ES-I3 (cell line): ENCODE measurements around the gene PPIL1.
A peak's percentile ranks its signal among the peaks of the same experiment; 100 is the strongest.

Experiments used
- H3K36me3 ChIP-seq: 2 replicates; pipeline ENCODE4 v1.6.1; 2013; ENCODE audit warnings: mild to moderate bottlenecking, low read length, control low read depth, moderate library complexity; ENCODE audit not compliant: insufficient read depth
- H3K4me1 ChIP-seq: 2 replicates; pipeline ENCODE4 v1.6.1; 2013; ENCODE audit warnings: mild to moderate bottlenecking, control low read depth, low read length; ENCODE audit not compliant: insufficient read depth
- H3K9ac ChIP-seq: 2 replicates; pipeline ENCODE4 v1.6.1; 2013; ENCODE audit warnings: low read depth, mild to moderate bottlenecking, low read length, moderate library complexity
- H3K9me3 ChIP-seq: 2 replicates; pipeline ENCODE4 v1.6.1; 2013; ENCODE audit warnings: mild to moderate bottlenecking, low read length, moderate library complexity; ENCODE audit not compliant: control insufficient read depth, insufficient read depth

The PPIL1 gene

GRCh38 chr6:36874443-36875249 lies at the start of gene PPIL1:
PPIL1 (minus strand) TSS chr6:36874803; CDS start chr6:36874772, 31 bp downstream.
- peak within 1 kb of the TSS; percentile 92 for H3K9ac ChIP-seq
- peaks cover 8% of the 10 kb centered on the region; the same call in 1 of the 2 replicates for H3K4me1 ChIP-seq

GRCh38 chr6:36924131-36924530 lies 49.5 kb upstream of the PPIL1 start:
- H3K9ac ChIP-seq: no peak overlapping the region
- no peaks in the 10 kb centered on the region for H3K9me3 ChIP-seq
- no peaks in the 10 kb centered on the region for H3K36me3 ChIP-seq
- H3K4me1 ChIP-seq: 0 out of 2 replicates have a peak, but pooled peaks cover 2% of the 10 kb centered on the region

More at GRCh38 chr6:36874443-36875249, at the start of gene PPIL1:
- Histone ChIP-seq H3K36me3 (no peaks in the 10 kb centered on the region), H3K9me3 (no peaks in the 10 kb centered on the region)

GRCh38 chr6:36920546-36920945 lies 45.9 kb upstream of the PPIL1 start:
- no peaks in the 10 kb centered on the region for H3K36me3 ChIP-seq
- no peak overlapping the region for H3K9ac ChIP-seq
- 0 out of 2 replicates have a peak, but pooled peaks cover 2% of the 10 kb centered on the region for H3K4me1 ChIP-seq
- H3K9me3 ChIP-seq: no peaks in the 10 kb centered on the region

- Histone ChIP-seq H3K4me1 (0 out of 2 replicates have a peak, but pooled peaks cover 2% of the 10 kb centered on the region), H3K9ac (no peak overlapping the region), H3K9me3 (no peaks in the 10 kb centered on the region), H3K36me3 (no peaks in the 10 kb centered on the region)
Observed at GRCh38 chr6:36920049-36920448, 45.4 kb upstream of the PPIL1 start.

DNA sequence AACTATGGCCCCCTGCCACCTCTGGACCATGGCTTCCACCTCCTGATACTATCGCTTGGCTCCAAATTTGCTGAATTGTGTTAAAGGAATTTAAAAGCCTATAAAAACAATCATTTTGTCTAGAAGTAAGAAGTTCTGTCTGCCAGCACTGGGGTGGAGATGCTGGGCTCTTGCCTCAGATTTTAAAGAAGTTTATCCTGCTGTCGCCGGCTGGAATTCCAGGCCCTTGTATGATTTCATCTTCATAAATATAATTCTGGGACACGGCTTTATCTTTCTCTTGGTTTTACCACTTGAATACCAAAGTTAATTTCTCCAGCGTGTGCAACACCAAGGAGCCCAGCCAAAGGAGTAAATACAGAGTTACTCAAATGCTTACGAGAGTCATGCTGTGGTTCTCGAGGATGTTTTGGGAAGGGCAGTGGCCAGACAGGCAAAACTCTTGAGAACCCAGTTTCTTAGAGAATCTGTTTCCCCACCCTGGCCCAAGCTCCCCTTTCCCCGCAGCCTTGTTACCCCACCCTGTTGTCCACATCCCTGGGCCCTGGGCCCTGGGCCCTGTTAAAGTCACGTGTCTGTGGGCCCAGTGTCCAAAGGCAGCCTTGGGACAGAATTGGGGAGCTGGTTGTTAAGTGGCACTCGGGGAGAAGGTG lies 43.1 kb upstream of the PPIL1 start:
- no peaks in the 10 kb centered on the region for H3K36me3 ChIP-seq
- H3K9me3 ChIP-seq: no peaks in the 10 kb centered on the region
- peaks cover 2% of the 10 kb centered on the region; the same call in 1 of the 2 replicates for H3K4me1 ChIP-seq
- no peak overlapping the region for H3K9ac ChIP-seq

DNA sequence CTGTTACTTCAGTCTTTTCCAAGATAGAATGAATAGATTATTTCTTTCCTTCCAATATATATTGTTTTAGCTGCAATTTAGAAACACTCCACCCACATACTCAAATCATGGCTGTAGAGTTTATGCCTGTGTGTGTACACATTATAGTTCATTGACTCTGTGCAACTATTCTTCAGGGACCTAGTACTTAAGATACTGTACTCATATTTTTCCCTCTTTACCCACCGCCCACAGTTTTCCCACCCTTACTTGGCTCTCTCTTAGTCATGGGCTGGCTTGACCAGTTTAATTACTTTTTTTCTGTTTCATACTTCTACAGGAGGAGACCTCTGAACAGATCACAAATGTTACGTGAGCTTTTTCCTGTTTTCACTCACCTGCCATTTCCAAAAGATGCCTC lies 41.5 kb upstream of the PPIL1 start:
- H3K4me1 ChIP-seq: peaks cover 2% of the 10 kb centered on the region; the same call in 1 of the 2 replicates
- H3K9me3 ChIP-seq: no peaks in the 10 kb centered on the region
- H3K9ac ChIP-seq: no peak overlapping the region
- no peaks in the 10 kb centered on the region for H3K36me3 ChIP-seq

DNA sequence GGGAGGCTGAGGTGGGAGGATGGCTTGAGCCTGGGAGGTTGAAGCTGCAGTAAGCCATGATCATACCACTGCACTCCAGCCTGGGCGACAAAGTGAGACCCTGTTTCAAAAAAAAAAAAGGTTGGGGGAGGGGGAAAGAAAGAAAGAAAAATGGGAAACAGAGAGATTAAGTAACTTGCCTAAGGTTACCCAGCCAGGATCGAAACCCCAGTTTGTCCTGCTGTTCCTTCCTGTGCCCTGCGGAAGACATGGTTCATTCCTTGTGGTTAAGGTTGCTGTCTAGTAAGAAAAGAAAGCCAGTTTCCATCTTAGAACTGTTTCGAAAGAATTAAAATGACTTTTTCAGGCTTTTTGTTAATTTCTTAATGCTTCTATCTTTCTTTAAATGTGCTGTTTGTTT lies 41.0 kb upstream of the PPIL1 start:
- H3K4me1 ChIP-seq: peaks cover 2% of the 10 kb centered on the region; the same call in 1 of the 2 replicates
- H3K9me3 ChIP-seq: no peaks in the 10 kb centered on the region
- H3K36me3 ChIP-seq: no peaks in the 10 kb centered on the region
- no peak overlapping the region for H3K9ac ChIP-seq

GRCh38 chr6:36914227-36914794 lies 39.7 kb upstream of the PPIL1 start:
- Histone ChIP-seq H3K9me3 (no peaks in the 10 kb centered on the region), H3K9ac (no peak overlapping the region), H3K4me1 (peaks cover 2% of the 10 kb centered on the region; the same call in 1 of the 2 replicates), H3K36me3 (no peaks in the 10 kb centered on the region)

DNA sequence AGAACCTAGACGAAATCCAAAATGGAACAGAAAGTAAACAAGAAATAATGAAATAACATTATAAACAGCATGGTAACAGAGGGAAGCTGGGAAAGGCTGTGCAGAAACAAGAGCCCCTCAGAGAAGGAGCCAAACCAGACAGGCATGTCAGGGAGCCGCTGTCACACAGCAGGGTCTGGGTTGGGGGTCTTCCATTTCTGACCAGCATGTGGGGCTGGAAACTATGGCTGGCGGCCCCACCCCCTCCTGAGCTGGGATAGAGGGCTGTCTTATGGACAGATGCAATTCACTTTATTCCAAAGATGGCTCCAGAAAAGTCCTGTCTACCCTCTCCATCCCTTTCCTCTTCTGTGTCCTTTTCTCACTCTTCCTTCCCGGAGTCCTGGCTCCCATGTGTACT lies 38.5 kb upstream of the PPIL1 start:
- no peak overlapping the region for H3K9ac ChIP-seq
- no peaks in the 10 kb centered on the region for H3K9me3 ChIP-seq
- H3K4me1 ChIP-seq: no peaks in the 10 kb centered on the region; the same call in 1 of the 2 replicates
- H3K36me3 ChIP-seq: no peaks in the 10 kb centered on the region

DNA sequence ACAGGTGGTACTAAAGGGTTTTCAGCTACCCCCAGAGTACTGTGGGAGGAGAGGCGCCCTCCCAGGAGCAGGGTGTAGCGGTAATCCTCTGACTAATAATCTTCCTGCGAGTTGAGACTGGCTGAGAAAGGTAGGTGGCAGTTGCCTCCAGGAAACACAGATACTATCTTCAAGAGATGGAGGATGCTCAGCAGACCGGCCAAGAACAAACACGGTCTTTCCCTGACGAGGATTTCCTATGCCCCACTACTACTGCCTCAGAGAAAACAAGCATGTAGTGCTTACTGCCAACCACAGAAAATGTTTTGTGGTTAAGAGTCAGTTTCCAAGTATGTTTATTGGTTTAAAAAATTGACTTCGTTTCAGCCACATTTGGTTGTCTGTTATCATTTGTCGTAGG lies 38.0 kb upstream of the PPIL1 start:
- Histone ChIP-seq H3K4me1 (no peaks in the 10 kb centered on the region; the same call in 1 of the 2 replicates), H3K36me3 (no peaks in the 10 kb centered on the region), H3K9ac (no peak overlapping the region), H3K9me3 (no peaks in the 10 kb centered on the region)

GRCh38 chr6:36912030-36912454 lies 37.4 kb upstream of the PPIL1 start:
- H3K9me3 ChIP-seq: no peaks in the 10 kb centered on the region
- H3K36me3 ChIP-seq: no peaks in the 10 kb centered on the region
- no peak overlapping the region for H3K9ac ChIP-seq
- H3K4me1 ChIP-seq: no peaks in the 10 kb centered on the region; the same call in 1 of the 2 replicates

DNA sequence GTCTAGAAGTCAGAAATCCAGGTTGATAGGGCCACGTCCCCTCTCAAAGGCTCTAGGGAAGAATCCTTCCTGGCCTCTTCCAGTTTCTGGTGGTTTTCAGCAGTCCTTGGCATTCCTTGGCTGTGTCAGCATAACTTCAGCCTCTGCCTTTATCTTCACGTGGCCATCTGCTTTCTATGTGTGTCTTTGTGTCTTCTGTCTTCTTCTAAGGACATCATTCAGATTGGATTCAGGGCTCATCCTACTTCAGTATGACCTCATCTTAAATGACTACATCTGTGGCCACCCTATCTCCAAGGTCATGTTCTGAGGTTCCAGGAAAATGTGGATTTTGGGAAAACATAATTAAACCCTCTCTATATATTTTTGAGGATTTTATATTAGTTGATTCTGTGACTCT lies 34.1 kb upstream of the PPIL1 start:
- no peaks in the 10 kb centered on the region for H3K9me3 ChIP-seq
- no peak overlapping the region for H3K9ac ChIP-seq
- no peaks in the 10 kb centered on the region for H3K4me1 ChIP-seq
- 0 out of 2 replicates have a peak, but pooled peaks cover 3% of the 10 kb centered on the region for H3K36me3 ChIP-seq

GRCh38 chr6:36907781-36908180 lies 33.2 kb upstream of the PPIL1 start:
- Histone ChIP-seq H3K9ac (no peak overlapping the region), H3K4me1 (no peaks in the 10 kb centered on the region), H3K9me3 (no peaks in the 10 kb centered on the region), H3K36me3 (0 out of 2 replicates have a peak, but pooled peaks cover 3% of the 10 kb centered on the region)

DNA sequence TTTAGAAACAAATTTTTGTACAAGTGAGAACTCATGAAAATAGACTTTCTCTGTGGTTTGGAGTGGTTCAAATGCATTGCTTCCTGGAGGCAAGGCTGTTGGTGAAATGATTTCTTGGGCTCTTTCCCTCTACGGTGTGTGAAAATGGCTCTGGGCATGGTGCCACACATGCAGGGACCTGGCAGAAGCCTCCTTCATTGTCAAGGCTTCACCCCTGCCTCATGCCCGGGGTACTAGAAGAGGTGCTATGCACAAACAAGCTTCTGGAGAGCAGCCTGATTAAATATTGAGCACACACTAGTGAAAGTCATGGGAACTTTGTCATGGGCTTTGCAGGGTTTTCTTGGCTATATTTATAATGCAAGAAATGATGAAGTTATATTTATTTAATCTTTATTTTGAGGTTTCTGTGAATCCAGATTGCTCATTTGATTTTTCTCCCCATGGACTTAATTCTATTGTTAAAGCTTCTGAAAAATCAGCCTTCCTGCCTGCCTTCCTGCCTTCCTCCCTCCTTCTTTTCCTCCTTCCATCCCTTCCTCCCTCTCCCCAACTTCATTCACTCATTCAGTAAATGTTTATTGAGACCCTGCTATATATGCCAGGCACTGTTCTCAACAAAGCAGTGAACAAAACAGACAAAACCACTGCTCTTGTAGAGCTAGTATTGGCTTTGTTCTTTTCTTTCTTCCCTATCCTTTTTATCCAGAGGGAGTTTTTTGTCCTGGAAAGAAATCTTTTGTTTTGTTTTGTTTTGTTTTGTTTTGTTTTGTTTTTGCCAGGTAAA lies 32.1 kb upstream of the PPIL1 start:
- H3K4me1 ChIP-seq: no peaks in the 10 kb centered on the region
- no peaks in the 10 kb centered on the region for H3K9me3 ChIP-seq
- H3K9ac ChIP-seq: no peak overlapping the region
- H3K36me3 ChIP-seq: 0 out of 2 replicates have a peak, but pooled peaks cover 3% of the 10 kb centered on the region
